Right lobe of liver (tissue), 4 donors: ENCODE measurements around the gene C13orf46.

Experiments used
- POLR2A ChIP-seq: fragments of 450-650 bp; IDR thresholded peaks from one replicate; pipeline ENCODE4 v1.6.1; 2017; ENCODE audit warnings: antibody characterized with exemption, mild to moderate bottlenecking
- TF ChIP-seq, protein P1 (sequence below), 4 donors: fragments of 200-600 bp in 3 of 4; fragments of 450-650 bp in 1 of 4; IDR thresholded peaks; one replicate each; pipeline versions ENCODE4 v1.5.1 to v1.8.0; 2016 to 2022; ENCODE audit warnings: antibody characterized with exemption in 4 of 4, mild to moderate bottlenecking in 2 of 4
- donor health status: DM: no; HTN: no; CAD: no.
- donor health status: DM: no; HTN: no; CAD: no.
- donor health status: DM: no; HTN: yes; CAD: no.

GRCh38 chr13:113955691-113956090 is 18.2 kb downstream of the C13orf46 start:
- TF ChIP-seq POLR2A, result no peak
- TF ChIP-seq, protein P1, sequence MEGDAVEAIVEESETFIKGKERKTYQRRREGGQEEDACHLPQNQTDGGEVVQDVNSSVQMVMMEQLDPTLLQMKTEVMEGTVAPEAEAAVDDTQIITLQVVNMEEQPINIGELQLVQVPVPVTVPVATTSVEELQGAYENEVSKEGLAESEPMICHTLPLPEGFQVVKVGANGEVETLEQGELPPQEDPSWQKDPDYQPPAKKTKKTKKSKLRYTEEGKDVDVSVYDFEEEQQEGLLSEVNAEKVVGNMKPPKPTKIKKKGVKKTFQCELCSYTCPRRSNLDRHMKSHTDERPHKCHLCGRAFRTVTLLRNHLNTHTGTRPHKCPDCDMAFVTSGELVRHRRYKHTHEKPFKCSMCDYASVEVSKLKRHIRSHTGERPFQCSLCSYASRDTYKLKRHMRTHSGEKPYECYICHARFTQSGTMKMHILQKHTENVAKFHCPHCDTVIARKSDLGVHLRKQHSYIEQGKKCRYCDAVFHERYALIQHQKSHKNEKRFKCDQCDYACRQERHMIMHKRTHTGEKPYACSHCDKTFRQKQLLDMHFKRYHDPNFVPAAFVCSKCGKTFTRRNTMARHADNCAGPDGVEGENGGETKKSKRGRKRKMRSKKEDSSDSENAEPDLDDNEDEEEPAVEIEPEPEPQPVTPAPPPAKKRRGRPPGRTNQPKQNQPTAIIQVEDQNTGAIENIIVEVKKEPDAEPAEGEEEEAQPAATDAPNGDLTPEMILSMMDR (IDR thresholded peaks at IDR 0.05), result no peak
